Measurements from ENCODE around the gene ARL5C. TPM values are rescaled to one million over a fixed set of nuclear protein-coding genes. Genes with fewer than 3 reads are reported as not detected.

Gene ARL5C
- total and polyA plus RNA-seq, 5 donors from 2014 or later, result not detected

GRCh38 chr17:39181303-39181702 lies 15.3 kb upstream of the ARL5C start:
- no peak overlapping the region for H3K27ac Mint-ChIP-seq
- H3K36me3 Mint-ChIP-seq, result peaks cover 34% of the 10 kb centered on the region
- Histone ChIP-seq H3K9me3 (ENCODE audit: control insufficient read depth in 2 of 2, low read length in 2 of 2) (no peaks in the 10 kb centered on the region), H3K36me3 (ENCODE audit: control insufficient read depth, insufficient read depth, low read length) (peaks cover 41% of the 10 kb centered on the region), H3K27me3 (ENCODE audit: control insufficient read depth, insufficient read depth, low read length) (no peaks in the 10 kb centered on the region), H3K27ac (ENCODE audit: insufficient read depth, low read length, poor library complexity, severe bottlenecking) (no peak overlapping the region), H3K4me3 (ENCODE audit: low read depth, low read length) (no peak overlapping the region), H3K4me1 (ENCODE audit: control insufficient read depth, insufficient read depth, low read length, poor library complexity, severe bottlenecking) (no peaks in the 10 kb centered on the region)
- ATAC-seq (ENCODE audit: low read depth in 2 of 2) (no peak), DNase-seq (no peak)
- peaks cover 0 to 4% (median 0%) of the 10 kb centered on the region in 4 donors for H3K4me1 Mint-ChIP-seq
- no peaks in the 10 kb centered on the region for H3K9me3 Mint-ChIP-seq
- no peaks in the 10 kb centered on the region for H3K27me3 Mint-ChIP-seq
- no peak overlapping the region for H3K4me3 Mint-ChIP-seq

GRCh38 chr17:39178536-39178935 lies 12.6 kb upstream of the ARL5C start:
- Mint-ChIP-seq H3K9me3 (no peaks in the 10 kb centered on the region), H3K27ac (no peak overlapping the region), H3K36me3 (peaks cover 24% of the 10 kb centered on the region), H3K4me3 (no peak overlapping the region), H3K27me3 (no peaks in the 10 kb centered on the region), H3K4me1 (peaks cover 0 to 9% (median 2%) of the 10 kb centered on the region in 4 donors)
- H3K9me3 ChIP-seq (ENCODE audit: control insufficient read depth in 2 of 2, low read length in 2 of 2), result no peaks in the 10 kb centered on the region
- no peaks in the 10 kb centered on the region for H3K27me3 ChIP-seq (ENCODE audit: control insufficient read depth, insufficient read depth, low read length)
- H3K4me1 ChIP-seq (ENCODE audit: control insufficient read depth, insufficient read depth, low read length, poor library complexity, severe bottlenecking), result no peaks in the 10 kb centered on the region
- no peak overlapping the region for H3K4me3 ChIP-seq (ENCODE audit: low read depth, low read length)
- no peak overlapping the region for H3K27ac ChIP-seq (ENCODE audit: insufficient read depth, low read length, poor library complexity, severe bottlenecking)
- DNase-seq (no peak), ATAC-seq (ENCODE audit: low read depth in 2 of 2) (no peak)
- H3K36me3 ChIP-seq (ENCODE audit: control insufficient read depth, insufficient read depth, low read length), result peaks cover 25% of the 10 kb centered on the region

- Mint-ChIP-seq H3K36me3 (peaks cover 15% of the 10 kb centered on the region), H3K4me3 (no peak overlapping the region), H3K9me3 (no peaks in the 10 kb centered on the region), H3K27ac (peak overlapping the region in 1 of 3 donors; percentile 42), H3K4me1 (peaks cover 0 to 22% (median 2%) of the 10 kb centered on the region in 4 donors), H3K27me3 (peaks cover 2% of the 10 kb centered on the region)
- H3K4me1 ChIP-seq (ENCODE audit: control insufficient read depth, insufficient read depth, low read length, poor library complexity, severe bottlenecking), result peaks cover 3% of the 10 kb centered on the region
- no peak for ATAC-seq (ENCODE audit: low read depth in 2 of 2)
- H3K4me3 ChIP-seq (ENCODE audit: low read depth, low read length), result no peak overlapping the region
- H3K27ac ChIP-seq (ENCODE audit: insufficient read depth, low read length, poor library complexity, severe bottlenecking), result no peak overlapping the region
- no peaks in the 10 kb centered on the region for H3K9me3 ChIP-seq (ENCODE audit: control insufficient read depth in 2 of 2, low read length in 2 of 2)
- no peaks in the 10 kb centered on the region for H3K27me3 ChIP-seq (ENCODE audit: control insufficient read depth, insufficient read depth, low read length)
- DNase-seq, result no peak
- peaks cover 15% of the 10 kb centered on the region for H3K36me3 ChIP-seq (ENCODE audit: control insufficient read depth, insufficient read depth, low read length)
Observed at GRCh38 chr17:39177256-39177655, 11.3 kb upstream of the ARL5C start.

- H3K27ac Mint-ChIP-seq, result peak overlapping the region in 1 of 3 donors; percentile 38
- H3K9me3 ChIP-seq (ENCODE audit: control insufficient read depth in 2 of 2, low read length in 2 of 2), result no peaks in the 10 kb centered on the region
Observed at GRCh38 chr17:39175695-39176093, 9.7 kb upstream of the ARL5C start.

GRCh38 chr17:39174920-39175694 lies 9.1 kb upstream of the ARL5C start:
- peaks cover 3% of the 10 kb centered on the region for H3K4me1 ChIP-seq (ENCODE audit: control insufficient read depth, insufficient read depth, low read length, poor library complexity, severe bottlenecking)
- H3K4me3 ChIP-seq (ENCODE audit: low read depth, low read length), result no peak overlapping the region
- Mint-ChIP-seq H3K27me3 (peaks cover 9% of the 10 kb centered on the region), H3K9me3 (no peaks in the 10 kb centered on the region), H3K27ac (peak overlapping the region in 1 of 3 donors; percentile 38), H3K36me3 (peaks cover 15% of the 10 kb centered on the region), H3K4me3 (no peak overlapping the region), H3K4me1 (peaks cover 0 to 26% (median 3%) of the 10 kb centered on the region in 4 donors)
- no peaks in the 10 kb centered on the region for H3K27me3 ChIP-seq (ENCODE audit: control insufficient read depth, insufficient read depth, low read length)
- peak; percentile 59 to 76 (median 71) for DNase-seq
- H3K9me3 ChIP-seq (ENCODE audit: control insufficient read depth in 2 of 2, low read length in 2 of 2), result no peaks in the 10 kb centered on the region
- peaks cover 15% of the 10 kb centered on the region for H3K36me3 ChIP-seq (ENCODE audit: control insufficient read depth, insufficient read depth, low read length)
- H3K27ac ChIP-seq (ENCODE audit: insufficient read depth, low read length, poor library complexity, severe bottlenecking), result no peak overlapping the region
- peak; percentile 62 to 72 for ATAC-seq (ENCODE audit: low read depth in 2 of 2)

More at GRCh38 chr17:39175695-39176093, 9.7 kb upstream of the ARL5C start:
- no peak overlapping the region for H3K4me3 ChIP-seq (ENCODE audit: low read depth, low read length)
- peaks cover 9% of the 10 kb centered on the region for H3K27me3 Mint-ChIP-seq
- H3K27ac ChIP-seq (ENCODE audit: insufficient read depth, low read length, poor library complexity, severe bottlenecking), result no peak overlapping the region
- peaks cover 15% of the 10 kb centered on the region for H3K36me3 Mint-ChIP-seq
- ATAC-seq (ENCODE audit: low read depth in 2 of 2) (no peak), DNase-seq (no peak)
- H3K9me3 Mint-ChIP-seq, result no peaks in the 10 kb centered on the region
- H3K4me3 Mint-ChIP-seq, result no peak overlapping the region
- peaks cover 0 to 26% (median 3%) of the 10 kb centered on the region in 4 donors for H3K4me1 Mint-ChIP-seq
- H3K36me3 ChIP-seq (ENCODE audit: control insufficient read depth, insufficient read depth, low read length), result peaks cover 15% of the 10 kb centered on the region
- H3K27me3 ChIP-seq (ENCODE audit: control insufficient read depth, insufficient read depth, low read length), result no peaks in the 10 kb centered on the region
- peaks cover 3% of the 10 kb centered on the region for H3K4me1 ChIP-seq (ENCODE audit: control insufficient read depth, insufficient read depth, low read length, poor library complexity, severe bottlenecking)

GRCh38 chr17:39173526-39174274 lies 7.7 kb upstream of the ARL5C start:
- DNase-seq (no peak), ATAC-seq (ENCODE audit: low read depth in 2 of 2) (no peak)
- H3K27ac ChIP-seq (ENCODE audit: insufficient read depth, low read length, poor library complexity, severe bottlenecking), result no peak overlapping the region
- no peaks in the 10 kb centered on the region for H3K9me3 Mint-ChIP-seq
- H3K27me3 ChIP-seq (ENCODE audit: control insufficient read depth, insufficient read depth, low read length), result no peaks in the 10 kb centered on the region
- H3K4me1 Mint-ChIP-seq, result peaks cover 0 to 26% (median 3%) of the 10 kb centered on the region in 4 donors
- H3K4me1 ChIP-seq (ENCODE audit: control insufficient read depth, insufficient read depth, low read length, poor library complexity, severe bottlenecking), result peaks cover 3% of the 10 kb centered on the region
- H3K36me3 Mint-ChIP-seq, result peaks cover 15% of the 10 kb centered on the region
- peaks cover 18% of the 10 kb centered on the region for H3K27me3 Mint-ChIP-seq
- peak overlapping the region in 1 of 3 donors; percentile 75 for H3K27ac Mint-ChIP-seq
- peaks cover 14% of the 10 kb centered on the region for H3K36me3 ChIP-seq (ENCODE audit: control insufficient read depth, insufficient read depth, low read length)
- H3K4me3 ChIP-seq (ENCODE audit: low read depth, low read length), result no peak overlapping the region
- no peaks in the 10 kb centered on the region for H3K9me3 ChIP-seq (ENCODE audit: control insufficient read depth in 2 of 2, low read length in 2 of 2)
- no peak overlapping the region for H3K4me3 Mint-ChIP-seq

- Histone ChIP-seq H3K4me3 (ENCODE audit: low read depth, low read length) (no peak overlapping the region), H3K36me3 (ENCODE audit: control insufficient read depth, insufficient read depth, low read length) (peaks cover 11% of the 10 kb centered on the region), H3K27ac (ENCODE audit: insufficient read depth, low read length, poor library complexity, severe bottlenecking) (no peak overlapping the region), H3K4me1 (ENCODE audit: control insufficient read depth, insufficient read depth, low read length, poor library complexity, severe bottlenecking) (peaks cover 3% of the 10 kb centered on the region), H3K27me3 (ENCODE audit: control insufficient read depth, insufficient read depth, low read length) (no peaks in the 10 kb centered on the region), H3K9me3 (ENCODE audit: control insufficient read depth in 2 of 2, low read length in 2 of 2) (no peaks in the 10 kb centered on the region)
- Mint-ChIP-seq H3K27me3 (peaks cover 23% of the 10 kb centered on the region), H3K9me3 (peaks cover 0 to 1% (median 0%) of the 10 kb centered on the region in 7 donors), H3K36me3 (peaks cover 14% of the 10 kb centered on the region), H3K27ac (peak overlapping the region in 1 of 3 donors; percentile 75), H3K4me1 (peaks cover 0 to 26% (median 3%) of the 10 kb centered on the region in 4 donors), H3K4me3 (no peak overlapping the region)
- DNase-seq, result peak in 1 of 3 donors; percentile 29
- no peak for ATAC-seq (ENCODE audit: low read depth in 2 of 2)
Observed at GRCh38 chr17:39173080-39173479, 7.1 kb upstream of the ARL5C start.

Measured in CD4-positive, CD25-positive, alpha-beta regulatory T cell (primary cell).